Cardiac septum (tissue), 1 donor: ENCODE data around the gene KLRK1. TPM values are rescaled to one million over a fixed set of nuclear protein-coding genes. Genes with fewer than 3 reads are reported as not detected.
"Not testable (repeated sequence)": the region's sequence is repeated elsewhere in the genome, so short reads cannot be mapped to it uniquely, and the experiment has no call there.

Experiments used
- DNase-seq: peaks from one replicate; pipeline ENCODE4 v3.0.0-alpha.2; 2020; ENCODE audit warnings: low spot score
- intact Hi-C: fragments of 100-400 bp; cut with DNase I; formaldehyde crosslinking; loops from one replicate; pipeline ENCODE4 v1.14.0; 2022
- total RNA-seq: library from RNA; stranded (reverse); fragmentation: NEBNext Ultra II Directional; extraction: Animal tissue kit (Norgen Biotek cat#: 25700); gene quantifications from one replicate; pipeline ENCODE4 v1.2.1, GENCODE V29; 2021
- donor health status: DM: no; HTN: no; CAD: no.

Gene KLRK1
- total RNA-seq, 1 donor from 2014 or later: 0.19 TPM

DNA sequence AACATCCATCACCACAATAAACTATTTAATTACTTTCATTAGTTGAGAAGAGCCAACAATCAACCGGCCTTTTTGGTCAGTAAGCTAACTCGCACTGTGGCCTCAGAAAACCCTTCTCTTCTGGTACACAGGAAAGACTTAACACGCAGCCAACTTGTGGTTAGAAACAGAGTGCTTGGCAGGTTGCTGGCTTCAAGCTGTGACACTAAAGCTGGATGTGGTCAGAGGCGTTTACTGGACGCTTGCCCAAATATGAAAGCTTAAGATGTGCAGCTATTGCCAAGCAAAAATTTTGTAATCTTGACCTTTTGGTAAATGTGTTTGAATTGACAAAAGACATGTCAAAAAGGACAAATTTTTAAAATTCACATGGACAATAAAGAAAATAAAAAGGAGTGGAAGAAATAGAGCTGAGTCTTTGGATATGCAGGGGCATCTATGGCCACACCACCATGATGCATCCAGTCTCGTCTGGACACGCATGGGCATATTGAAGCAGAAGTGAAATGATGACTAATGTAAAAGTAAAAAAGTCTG is 2.6 kb upstream of the KLRK1 start:
- no peak for DNase-seq
- intact Hi-C loops: no loop called here

DNA sequence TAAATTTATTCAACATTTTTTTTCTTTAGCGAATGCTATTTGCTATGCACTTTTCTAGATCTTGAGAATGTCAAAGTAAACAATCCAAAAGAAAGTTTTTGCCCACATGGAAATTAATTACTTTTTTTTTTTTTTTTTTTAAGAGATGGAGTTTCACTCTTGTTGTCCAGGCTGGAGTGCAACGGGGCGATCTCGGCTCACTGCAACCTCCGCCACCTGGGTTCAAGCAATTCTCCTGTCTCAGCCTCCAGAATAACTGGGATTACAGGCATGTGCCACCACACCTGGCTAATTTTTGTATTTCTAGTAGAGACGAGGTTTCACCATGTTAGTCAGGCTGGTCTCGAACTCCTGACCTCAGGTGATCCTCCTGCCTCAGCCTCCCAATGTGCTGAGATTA is 1.1 kb upstream of the KLRK1 start:
- intact Hi-C loops, DNase-seq: not testable (repeated sequence)

DNA sequence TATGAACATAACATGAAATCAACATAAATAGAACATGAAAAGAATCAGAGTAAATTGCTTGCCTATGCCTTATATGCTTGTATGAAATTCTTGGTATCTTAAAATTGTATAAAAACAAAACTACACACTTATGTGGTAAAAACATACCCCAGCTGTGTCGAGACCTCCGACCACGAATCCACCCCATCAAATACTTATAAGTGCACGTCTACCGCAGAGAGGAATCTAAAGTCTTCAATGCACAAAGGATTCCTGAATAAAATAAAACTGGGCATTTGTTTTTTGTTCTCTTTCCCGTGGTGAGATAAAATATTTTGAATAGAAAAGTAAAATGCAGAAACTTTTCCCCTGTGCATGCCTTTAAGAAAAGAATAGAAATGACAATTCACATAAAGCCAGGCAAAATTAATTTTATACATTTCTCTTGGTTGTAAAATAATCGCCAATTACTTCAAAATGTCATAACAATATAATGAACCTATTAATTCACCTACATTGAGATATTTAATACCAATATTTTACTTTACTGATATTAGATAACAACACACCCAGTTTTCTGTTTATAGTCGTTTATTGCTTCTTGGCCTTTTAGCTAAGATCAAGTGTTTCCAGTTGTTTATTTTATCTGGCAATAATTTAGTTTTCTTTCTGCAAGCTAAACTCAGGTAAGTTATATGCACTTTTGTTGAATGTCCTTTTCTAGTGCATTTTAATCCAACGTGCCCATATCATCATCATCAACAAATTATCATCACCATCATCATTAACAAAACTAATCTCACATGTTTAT is 1.0 kb downstream of the KLRK1 start:
- no peak for DNase-seq
- intact Hi-C loops: no loop called here

DNA sequence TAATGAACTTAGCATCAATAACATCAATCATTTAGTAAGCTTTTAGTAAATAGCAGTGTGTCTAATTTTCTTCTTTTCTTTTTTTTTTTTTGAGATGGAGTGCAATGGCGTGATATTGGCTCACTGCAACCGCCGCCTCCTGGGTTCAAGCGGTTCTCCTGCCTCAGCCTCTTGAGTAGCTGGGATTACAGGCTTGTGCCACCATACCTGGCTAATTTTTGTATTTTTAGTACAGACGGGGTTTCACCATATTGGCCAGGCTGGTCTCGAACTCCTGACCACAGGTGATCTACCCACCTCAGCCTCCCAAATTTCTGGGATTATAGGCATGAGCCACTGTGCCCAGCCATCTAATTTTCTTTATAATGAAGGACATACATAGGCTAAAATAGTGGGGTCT is 2.3 kb downstream of the KLRK1 start:
- not testable (repeated sequence) for DNase-seq

DNA sequence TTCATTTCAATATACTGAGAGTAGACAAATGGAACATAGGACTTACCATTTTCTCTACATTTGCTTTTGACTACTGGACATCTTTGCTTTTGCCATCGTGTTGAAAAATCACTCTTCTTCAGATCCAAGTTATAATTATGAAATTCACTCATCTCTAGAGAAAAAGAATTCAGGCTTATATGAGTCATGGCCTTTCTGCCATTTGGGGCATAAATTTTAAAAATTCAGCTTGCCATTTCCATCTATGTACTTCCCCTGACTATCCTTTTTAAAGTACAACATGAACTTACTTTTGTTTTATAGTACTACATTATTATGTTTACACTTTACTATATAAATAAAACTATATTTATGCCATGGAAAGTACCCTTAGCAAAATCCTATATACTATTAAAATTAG is 3.0 kb downstream of the KLRK1 start:
- intact Hi-C loops: no loop called here
- no peak for DNase-seq

More for the DNA sequence above, 2.3 kb downstream of the KLRK1 start:
- intact Hi-C loops: not testable (repeated sequence)

DNA sequence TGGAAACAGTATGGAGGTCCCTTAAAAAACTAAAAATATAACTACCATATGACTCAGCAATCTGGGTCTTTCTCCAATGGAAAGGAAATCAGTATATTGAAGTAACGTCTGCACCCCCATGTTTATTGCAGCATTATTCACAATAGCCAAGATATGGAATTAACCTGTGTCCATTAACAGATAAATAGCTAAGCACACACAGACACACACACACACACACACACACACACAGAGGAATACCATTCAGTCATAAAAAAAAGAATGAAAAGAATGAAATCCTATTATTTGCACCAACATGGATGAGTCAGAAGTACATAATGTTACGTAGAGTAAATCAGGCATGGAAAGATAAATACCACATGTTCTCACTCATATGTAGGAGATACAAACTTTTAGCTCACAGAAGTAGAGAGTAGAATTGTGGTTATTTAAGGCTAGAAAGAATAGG is 4.7 kb downstream of the KLRK1 start:
- no peak for DNase-seq
- intact Hi-C loops: no loop called here

DNA sequence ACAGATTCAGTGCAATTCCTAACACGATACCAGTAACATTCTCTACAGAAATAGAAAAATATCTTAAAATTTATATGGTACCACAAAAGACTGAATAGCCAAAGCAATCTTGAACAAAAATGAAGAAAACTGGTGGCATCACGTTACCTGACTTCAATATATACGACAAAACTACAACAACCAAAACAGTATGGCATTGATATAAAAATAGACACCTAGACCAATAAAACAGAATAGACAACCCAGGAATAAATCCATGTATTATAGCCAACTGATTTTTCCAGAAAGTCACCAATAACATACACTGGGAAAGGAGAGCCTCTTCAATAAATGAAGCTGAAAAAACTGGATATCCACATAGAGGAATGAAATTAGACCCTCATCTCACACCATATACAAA is 5.7 kb downstream of the KLRK1 start:
- DNase-seq: no peak
- intact Hi-C loops: no loop called here

DNA sequence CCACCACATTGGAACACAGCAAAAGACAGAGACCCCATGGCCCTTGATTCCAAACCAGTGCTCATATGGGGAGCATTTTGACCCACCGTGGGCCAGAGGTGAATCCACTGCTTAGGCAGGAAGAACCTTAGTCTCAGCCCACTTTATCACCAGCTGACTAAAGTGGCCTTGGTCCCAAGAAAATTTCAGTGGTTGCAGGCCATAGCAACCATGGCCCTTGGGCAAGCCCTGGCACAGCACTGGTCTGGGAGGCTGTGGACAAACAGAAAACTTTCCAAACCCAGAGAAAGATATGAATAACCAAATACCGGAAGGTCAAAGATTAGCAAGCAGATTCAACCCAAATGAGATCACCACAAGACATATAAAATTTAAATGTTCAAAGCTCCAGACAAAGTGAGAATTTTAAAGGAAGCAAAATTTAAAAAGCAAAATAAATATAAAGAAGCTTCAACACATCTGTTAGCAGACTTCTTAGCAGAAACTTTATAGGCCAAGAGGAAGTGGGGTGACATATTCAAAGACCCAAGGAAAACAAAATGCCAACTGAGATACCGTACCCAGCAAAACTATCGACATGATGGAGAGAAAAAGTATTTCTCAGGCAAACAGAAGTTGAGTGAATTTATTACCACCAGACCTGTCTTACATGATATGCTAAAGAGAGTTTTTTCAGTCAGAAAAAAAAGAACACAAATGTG is 7.8 kb downstream of the KLRK1 start:
- intact Hi-C loops: no loop called here
- DNase-seq: no peak

DNA sequence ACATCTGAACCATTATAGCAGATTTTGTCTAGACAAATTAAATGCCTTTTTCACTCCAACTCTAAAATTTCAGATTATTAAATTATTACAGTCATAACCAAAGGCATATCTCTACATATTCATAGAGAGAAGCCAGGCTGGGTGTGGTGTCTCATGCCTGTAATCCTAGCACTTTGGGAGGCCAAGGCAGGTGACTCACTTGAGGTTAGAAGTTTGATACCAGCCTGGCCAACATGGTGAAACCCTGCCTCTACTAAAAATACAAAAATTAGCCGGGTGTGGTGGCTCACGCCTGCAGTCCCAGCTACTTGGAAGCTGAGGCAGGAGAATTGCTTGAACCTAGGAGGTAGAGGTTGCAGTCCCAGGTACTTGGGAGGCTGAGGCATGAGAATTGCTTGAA is 11.1 kb downstream of the KLRK1 start:
- DNase-seq, intact Hi-C loops: not testable (repeated sequence)

DNA sequence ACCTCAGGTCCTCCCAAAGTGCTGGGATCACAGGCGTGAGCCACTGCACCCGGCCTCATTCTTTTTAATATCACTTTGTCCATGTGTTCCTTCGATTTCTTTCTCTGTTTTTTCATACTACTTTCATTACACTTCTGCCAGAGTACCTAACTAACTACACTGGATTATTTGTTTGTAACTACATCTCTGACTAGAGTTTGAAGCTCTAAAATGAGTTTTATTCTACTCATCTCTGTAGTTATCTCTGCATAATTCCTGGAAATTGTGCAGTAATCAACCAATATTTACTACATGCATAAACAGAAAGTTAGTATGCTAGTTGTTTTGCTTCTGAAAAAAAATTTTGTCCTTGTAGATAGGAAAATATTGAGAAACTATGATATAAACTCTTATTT is 15.2 kb downstream of the KLRK1 start:
- intact Hi-C loops: no loop called here
- no peak for DNase-seq

DNA sequence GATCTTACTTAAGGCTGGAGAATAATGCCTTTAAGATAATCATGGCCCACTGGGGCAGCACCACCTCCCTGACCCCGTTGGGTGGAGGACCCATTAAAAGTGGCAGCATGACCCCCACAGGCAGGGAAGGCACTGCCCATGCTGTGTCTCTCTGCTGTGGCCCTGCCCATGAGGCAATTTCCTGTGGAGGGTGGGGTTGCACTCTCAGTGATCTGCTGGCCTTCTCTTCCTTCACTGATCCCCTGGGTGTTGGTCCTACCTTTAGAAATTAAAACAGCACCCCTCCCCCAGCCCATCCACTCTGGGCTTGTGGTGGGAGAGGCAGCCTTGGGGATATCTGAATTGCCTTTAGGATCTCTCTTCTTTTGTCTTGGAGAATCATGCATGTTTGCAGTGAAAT is 17.3 kb downstream of the KLRK1 start:
- intact Hi-C loops: no loop called here
- no peak for DNase-seq

DNA sequence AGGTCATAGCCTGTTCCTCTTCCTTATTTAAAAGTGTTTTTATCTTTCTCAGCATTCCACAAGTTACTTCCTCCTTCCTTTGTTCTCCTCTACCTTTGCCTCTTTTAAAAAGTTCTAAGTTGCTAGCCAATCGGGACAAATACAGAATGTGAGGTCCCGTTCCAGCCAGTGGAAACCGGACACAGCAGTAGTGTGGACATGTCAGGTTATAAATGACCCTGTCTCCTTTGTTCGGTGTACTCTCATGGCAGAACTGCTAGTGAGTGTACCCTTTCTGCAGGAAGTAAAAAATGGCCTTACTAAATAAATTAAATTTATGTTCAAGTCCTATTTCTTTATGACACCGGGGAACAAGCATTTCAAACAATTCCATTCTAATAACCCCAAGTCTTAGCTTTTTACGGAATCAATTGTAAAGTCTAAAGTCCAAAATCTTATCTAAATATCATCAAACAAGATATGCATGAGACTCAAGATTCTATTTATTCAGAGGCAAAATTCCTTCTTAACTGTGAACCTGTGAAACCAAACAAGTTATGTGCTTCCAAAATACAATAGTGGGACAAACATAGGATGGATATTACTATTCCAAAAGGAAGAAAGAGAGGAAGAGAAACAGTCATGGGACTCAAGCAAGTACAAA is 17.8 kb downstream of the KLRK1 start:
- intact Hi-C loops, DNase-seq: not testable (repeated sequence)

DNA sequence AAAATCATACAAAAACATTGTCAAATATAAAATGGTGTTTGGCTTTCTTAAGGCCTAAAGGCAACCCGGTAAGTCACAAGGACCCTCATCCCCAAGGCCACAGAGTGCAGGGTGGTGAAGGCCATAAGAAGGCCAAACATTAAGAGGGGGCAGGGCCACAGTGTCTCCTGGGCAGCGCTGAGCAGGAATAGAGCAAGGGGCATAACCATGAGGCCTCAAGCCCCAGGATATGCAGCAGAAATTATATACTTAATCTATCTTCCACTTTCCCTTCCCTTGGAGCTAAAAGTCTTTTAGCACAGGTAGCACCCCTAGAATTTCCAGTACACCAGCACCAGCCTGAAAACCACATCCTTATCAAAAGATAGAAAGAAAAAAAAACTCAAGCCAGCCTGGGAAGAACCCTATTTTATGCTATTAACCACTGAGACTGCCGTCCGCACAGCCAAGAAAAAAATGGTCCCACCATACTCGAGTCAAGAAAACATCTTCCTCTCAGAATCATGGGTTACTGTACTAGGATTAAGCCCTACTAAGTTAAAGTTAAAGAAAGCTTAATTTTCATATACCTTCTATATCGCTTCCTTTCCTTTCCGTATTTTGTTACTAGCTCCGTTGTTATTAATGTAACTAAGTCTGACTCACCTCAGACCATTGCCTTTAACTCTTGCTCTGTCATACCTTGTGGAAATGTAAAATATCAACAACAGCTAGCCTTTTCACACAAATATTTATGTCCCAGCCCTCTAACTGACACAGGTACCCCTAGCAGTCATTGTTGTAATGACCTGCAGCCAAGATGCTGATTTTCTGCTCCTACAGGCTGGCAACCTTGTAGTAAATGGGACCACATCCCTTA is 20.1 kb downstream of the KLRK1 start:
- intact Hi-C loops: loop anchor here (5.0 to 10.0 kb wide), 4 partner anchors 155 to 505 kb away; partner anchors contain the start of genes CLEC2B, GABARAPL1, MAGOHB and YBX3

DNA sequence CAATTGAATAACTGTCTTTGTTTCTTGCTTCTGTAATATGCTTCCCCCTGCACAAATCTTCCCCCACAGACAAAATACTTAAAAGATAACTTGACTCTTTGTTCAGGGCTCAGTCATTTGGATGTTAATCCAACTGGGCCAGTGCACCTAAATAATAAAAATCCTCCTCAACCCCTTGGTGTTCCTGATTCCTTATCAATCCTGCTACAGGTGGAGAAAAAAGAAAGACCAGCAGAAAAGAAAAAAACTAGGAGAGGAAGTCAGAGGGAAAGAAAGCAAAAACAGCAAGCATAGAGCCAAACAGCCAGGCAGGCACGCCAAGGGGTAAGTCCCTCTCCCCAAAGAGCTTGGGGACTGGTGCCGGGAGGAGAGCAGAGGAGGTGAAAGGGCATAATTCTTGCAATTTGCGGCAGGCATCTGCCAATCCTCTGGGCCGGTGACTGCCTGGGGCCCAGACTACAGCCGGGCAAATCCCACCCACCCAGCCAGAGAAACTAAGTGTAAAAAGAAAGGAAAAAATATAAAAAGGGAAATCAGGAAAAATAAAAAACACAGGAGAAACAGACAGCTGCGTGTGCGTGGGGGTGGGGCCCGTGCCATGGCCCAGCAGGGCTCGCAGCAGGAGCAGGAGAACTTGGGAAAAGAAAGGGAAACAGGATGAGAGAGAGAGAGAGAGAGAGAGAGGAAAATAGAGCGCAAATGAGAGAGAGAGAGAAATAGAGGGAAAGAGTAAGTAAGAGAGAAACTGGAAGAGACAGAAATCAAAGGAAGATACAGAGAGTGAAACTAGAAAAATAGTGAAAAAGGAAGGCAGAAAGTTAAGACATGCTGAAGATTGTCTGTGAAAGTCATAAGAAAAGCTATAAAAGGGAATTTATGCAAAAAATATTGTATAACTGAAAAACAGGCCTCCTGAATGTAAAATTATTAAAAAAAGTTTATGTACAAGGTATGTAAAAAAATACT is 21.4 kb downstream of the KLRK1 start:
- intact Hi-C loops: loop anchor here (5.0 to 10.0 kb wide), 4 partner anchors 154 to 504 kb away; partner anchors contain the start of genes CLEC2B, GABARAPL1, MAGOHB and YBX3
- DNase-seq: no peak

More for the DNA sequence above, 20.1 kb downstream of the KLRK1 start:
- no peak for DNase-seq

DNA sequence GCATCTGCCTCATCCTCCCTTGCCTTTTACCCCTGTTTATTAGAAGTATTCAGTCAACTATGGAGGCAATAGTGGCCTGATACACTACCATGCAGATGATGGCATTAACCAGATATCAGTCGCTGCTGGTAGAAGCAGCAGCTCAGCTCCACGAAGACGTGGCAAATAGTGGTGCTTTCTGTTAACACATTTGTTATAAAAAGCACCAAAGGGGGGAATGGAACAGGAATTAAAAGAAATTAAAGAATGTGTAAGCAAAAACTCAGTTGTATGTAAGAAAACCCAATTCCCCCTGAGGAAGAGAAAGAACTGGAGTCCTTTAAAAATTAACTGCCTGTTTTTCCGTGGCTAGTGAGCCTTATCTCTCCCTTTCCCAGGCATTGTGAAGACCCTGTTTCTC is 22.1 kb downstream of the KLRK1 start:
- not testable (repeated sequence) for DNase-seq
- intact Hi-C loops: loop anchor here (5.0 to 10.0 kb wide), 4 partner anchors 153 to 503 kb away; partner anchors contain the start of genes CLEC2B, GABARAPL1, MAGOHB and YBX3

DNA sequence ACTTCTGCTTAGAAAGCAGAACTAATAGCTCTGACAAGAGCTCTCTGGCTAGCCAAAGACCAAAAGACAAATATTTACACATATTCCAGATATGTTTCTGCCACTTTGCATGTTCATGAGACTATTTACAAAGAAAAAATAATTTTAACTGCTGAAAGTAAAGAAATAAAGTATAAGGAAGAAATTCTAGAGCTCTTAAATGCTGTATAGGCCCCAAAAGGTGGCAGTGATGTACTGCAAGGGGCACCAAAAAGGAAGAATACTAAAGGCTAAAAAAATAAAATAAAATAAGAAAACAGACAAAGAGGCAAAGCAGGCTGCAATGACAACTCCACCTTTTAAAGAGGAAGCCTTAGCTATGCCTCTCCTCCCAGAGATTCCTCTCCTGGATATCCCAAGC is 23.0 kb downstream of the KLRK1 start:
- intact Hi-C loops: loop anchor here (5.0 to 10.0 kb wide), 4 partner anchors 152 to 502 kb away; partner anchors contain the start of genes CLEC2B, GABARAPL1, MAGOHB and YBX3
- no peak for DNase-seq

DNA sequence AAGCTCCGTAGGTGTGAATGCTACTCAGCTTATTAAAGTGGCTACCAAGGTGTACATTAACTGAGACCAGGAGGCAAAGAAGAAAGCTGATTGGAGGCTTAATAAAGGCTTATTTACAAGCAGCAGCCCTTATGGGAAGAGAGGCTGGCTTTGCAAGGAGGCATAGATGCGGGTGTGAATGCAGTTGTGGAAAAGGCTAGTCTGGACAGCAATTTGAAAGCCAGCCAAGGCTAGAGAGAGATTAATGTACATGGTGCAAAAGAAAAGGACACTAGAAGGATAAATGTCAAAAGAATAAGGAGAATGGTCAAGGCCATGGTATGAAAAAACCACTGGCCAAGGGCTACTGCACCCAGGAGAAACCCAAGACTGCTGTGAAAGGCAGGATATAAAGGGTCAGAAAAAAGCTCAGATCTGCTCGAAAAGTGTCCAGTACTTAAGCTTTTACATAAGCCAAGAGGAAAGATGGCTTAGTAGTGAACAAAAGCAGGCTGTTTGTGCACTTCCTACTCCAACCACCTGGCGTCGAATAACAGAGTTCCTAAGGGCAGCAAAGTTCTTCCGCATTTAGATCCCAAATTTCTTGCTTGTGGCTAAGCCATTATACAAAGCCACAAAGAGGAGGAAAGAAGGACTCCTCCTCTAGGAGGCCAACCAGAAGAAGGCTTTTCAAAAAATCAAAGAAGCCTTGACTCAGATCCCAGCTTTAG is 24.0 kb downstream of the KLRK1 start:
- DNase-seq: no peak
- intact Hi-C loops: loop anchor here (5.0 to 10.0 kb wide), 4 partner anchors 151 to 501 kb away; partner anchors contain the start of genes CLEC2B, GABARAPL1, MAGOHB and YBX3
